ENCODE data around the gene CFAP54.

DNA sequence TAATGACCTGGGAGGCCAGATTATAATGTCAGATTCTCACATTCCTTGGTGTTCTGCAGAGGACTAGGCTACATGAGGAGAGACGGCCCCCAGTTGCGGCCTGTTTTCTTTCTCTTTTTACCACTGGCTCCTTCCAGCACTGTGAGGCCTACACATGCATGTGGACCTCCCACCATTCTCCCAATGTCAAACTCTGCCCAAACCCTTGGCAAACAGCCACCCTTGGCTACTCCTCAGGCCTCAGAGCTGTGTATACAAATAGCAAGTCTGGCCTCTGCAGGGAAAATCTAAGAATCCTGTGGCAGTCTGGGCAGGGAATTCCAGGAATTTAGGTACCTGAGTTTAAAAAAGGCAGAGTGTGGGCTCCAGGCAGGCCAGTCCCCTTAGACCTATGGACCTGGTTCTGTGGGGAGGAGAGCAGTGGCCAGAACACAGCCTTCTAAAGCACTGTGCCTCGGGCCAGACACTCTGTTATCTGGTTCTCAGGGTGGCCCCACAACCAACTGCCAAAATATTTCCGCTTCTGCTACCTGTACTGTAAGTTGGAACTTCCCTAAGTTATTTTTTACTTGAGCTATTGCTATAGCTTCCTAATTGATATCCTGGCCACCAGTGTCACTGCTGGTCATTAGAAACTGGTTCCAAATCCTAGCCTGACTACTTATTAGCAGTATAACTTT, 397.8 kb downstream of the CFAP54 start:
- TF ChIP-seq TAF1 (IDR thresholded peaks at IDR 0.05; ENCODE audit: borderline replicate concordance, insufficient read depth, low read length), result no peak
- no peak for TF ChIP-seq SIN3A (IDR thresholded peaks at IDR 0.05; ENCODE audit: borderline replicate concordance, insufficient read depth, low read length)
- TF ChIP-seq POLR2AphosphoS5 (IDR thresholded peaks at IDR 0.05; ENCODE audit: low read depth, low read length), result no peak
